ENCODE results near the gene CACNA2D1.
"Not testable (repeated sequence)": the region's sequence is repeated elsewhere in the genome, so short reads cannot be mapped to it uniquely, and the experiment has no call there.

CACNA2D1 gene

DNA sequence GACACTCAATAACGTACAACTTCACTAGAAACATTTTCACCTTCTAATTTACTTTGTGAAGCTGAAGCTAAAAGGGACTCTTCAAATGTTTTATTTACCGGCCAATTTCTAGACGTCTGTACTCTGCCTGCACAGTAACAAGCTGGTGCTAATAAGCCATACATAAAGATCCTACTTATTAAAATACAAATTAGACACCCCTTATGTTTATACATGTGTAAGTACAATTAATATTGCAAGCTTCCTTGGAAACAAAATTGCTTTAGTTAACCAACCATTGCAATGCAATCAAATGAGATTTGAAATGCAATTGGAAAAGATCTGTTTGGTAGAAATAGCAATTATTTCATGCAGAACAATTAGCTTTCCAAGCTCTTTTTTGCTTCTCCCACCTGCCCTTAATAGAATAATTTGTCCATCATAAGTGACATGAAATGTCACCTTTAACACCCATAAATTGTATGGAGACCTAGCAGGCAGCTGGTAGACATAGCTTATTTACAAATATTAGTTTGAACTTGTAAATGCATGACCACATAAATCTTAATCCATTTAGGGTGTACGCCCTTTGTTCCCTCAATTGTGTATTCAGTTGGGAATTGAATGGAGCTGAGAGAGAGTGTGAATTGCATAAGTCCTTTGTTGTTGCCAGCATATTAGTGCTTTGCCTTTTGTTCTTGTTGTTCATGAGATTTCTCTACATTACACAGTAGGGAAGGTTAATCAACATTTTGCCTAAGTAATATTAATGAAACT lies 277.1 kb downstream of the CACNA2D1 start:
- peak; percentile 29 for DNase-seq (ENCODE audit: low spot score)

DNA sequence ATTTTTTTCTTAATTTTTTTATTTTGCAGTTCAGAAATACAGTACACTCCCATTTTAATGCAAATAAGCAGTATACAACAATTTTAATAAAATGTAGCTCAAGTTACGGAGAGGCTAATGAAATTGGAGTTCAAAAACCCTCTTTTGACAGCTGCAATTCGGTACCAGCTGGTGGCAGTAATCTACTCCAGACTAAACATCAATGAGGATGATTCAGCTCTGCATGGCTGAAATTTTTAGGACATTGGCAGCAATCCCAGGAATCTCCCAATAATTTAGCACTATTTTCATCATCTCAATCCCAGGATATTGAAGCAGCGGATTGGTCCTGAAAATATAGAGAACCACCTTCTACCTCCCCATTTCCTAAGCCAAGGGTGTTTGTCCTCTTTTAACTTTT lies 278.8 kb downstream of the CACNA2D1 start:
- DNase-seq (ENCODE audit: low spot score) = peak; percentile 39

DNA sequence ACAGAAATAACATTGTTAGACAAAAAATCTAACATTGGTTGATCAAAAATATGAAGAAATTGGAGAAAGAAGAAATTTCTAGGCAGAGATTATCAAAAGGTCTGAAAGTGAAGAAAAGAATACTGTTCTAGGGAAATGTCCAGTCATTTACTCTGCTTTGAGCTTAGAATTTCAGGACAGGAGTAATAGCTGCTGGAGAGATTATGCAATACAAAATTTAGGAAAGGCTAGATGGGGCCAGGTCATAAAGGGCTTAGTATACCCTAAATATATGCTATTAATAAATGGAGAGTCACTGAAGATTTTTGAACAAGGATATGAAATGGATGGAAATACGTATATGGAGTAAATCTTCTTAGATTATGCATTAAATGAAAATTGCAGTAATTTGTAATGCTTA lies 279.2 kb downstream of the CACNA2D1 start:
- no peak for DNase-seq (ENCODE audit: low spot score)

DNA sequence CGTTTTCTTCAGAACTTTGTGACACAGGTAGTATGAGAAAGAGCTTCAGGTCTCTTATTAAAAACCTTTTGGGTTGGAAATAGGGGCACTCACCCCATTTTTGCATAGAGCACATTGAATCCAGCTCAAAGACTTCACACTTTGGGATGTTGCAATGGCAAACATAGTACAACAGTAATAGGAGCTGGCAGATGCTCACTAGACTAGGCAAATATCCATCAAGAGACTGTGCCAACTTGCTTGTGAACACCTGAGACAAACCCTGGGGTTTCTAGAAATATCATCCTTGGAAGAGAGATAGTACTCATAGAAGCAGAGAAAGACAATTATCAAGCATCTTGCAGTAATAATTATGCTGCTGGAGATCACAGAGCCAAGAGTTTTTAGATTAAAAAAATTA lies 280.0 kb downstream of the CACNA2D1 start:
- DNase-seq (ENCODE audit: low spot score) = no peak

DNA sequence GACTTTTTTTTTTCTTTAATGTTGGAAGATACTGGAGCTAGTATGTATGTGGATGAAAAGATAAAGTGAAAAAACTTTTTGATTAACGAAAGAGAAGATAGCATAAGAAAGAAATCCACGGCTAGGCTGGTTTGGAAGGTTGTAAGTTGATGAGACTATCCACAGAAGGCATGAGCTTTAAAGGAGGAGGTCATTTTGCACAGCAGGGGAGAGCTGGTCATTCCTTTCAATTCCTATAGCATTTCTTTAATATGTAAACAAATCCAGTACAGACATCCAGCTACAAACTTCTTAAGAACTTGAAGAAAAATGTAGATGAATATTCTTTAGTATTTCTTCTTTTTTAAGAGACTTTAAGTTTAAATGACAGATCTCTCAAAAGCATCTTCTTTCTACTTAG lies 281.3 kb downstream of the CACNA2D1 start:
- DNase-seq (ENCODE audit: low spot score) = no peak

DNA sequence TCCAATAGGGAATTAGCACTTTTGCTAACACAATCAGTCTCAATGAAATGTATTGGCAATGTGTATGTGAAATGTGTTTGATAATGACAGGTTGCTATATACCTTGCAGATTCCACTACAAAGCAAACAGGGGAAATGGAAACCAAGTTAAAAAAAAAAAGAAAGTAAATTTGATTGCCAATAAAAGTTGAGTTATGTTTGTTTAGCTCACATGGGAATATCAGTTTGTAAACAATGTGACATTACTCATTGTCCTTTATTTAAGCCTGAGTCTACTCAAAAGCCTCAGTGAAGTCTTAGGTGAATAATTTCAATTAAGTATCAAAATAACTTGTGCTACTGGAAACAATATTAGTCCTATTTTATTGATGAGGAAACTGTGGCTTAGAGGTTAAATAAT lies 285.2 kb downstream of the CACNA2D1 start:
- DNase-seq (ENCODE audit: low spot score) = no peak

DNA sequence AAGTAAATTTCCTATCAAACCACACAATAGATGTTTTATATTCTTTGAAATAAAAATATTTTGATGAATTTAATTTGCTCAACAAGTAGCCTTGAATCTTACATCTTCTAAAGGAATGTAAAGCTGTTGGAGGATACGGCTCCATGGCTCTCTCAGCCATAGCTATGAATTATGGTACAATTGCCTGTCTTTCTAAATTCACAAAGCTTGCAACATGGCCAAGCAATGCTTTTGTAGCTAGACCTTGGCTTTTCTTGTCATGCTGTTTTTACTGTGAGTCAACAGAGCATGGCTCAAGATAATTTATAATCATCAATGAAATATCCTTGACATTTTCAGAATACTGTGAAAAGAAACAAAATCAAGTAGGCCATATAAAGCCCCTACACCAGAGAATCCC lies 286.7 kb downstream of the CACNA2D1 start:
- DNase-seq (ENCODE audit: low spot score) = no peak

DNA sequence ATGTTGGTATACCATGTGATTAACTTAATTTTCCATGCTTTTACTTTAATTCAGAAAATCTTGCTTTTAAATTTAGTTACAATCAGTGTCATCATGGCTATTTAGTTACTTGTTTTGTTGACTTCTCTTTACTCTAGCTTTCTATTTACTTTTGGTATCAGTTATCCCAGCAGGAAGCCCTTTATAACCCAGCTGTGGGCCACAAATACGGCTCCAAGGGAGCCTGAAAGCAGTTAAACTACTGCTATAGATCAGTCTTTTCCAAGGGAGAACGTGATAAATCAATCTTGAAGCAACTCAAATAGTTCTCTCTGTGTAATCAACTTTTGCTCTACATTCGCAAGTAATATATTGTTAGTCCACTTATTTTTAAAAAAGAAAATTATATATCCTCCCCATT lies 287.4 kb downstream of the CACNA2D1 start:
- DNase-seq (ENCODE audit: low spot score) = no peak

DNA sequence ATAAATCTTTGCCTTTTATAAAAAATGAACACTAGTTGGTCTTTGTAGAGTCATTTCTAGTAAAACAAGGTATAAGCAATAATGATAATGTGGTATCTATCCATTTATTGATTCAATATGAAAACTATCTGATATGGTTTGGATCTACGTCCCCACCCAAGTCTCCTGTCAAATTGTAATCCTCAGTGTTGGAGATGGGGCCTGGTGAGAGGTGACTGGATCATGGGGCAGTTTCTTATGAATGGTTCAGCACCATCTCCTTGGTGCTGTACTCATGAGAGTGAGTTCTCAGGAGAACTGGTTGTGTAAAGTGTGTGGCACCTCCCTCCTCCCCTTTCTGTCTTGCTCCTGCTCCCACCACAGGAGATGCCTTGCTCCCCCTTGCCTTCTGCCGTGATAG lies 288.8 kb downstream of the CACNA2D1 start:
- no peak for DNase-seq (ENCODE audit: low spot score)

DNA sequence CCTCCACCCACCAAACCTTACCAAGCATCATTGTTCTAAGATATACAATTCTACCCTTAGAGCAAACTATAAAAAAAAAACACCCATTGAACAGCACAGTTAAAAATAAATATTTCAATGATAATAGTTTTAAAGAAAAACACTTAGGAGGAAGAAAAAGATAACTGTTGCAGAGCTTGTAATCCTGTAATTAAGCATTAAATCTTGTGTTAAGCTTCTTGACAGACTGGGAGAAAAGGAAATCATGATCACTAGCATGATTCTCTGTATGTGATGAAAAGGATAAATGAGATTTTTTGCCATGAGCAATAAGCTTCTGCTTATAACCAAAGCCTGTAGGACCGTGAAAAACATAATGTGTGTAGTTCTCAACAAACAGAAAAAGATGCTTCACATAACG lies 289.8 kb downstream of the CACNA2D1 start:
- no peak for DNase-seq (ENCODE audit: low spot score)

DNA sequence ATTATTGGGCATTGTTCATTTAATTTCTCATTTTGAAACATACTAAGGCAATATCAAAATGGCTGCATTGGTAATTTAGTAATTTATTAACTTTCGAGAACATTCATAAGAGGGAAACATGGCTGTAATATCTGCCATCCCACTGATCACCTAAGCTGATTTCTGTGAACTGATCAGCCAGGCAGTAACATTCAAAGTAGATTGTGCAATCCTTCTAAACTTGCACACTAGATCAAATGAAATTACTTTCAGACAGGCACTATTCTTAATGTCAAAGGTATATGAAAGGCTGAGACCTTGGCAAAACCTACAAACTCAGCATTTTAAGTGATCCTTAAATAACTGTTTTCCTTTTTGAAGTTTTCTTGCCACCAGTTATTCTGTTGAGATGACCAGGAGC lies 290.7 kb downstream of the CACNA2D1 start:
- DNase-seq (ENCODE audit: low spot score) = no peak

DNA sequence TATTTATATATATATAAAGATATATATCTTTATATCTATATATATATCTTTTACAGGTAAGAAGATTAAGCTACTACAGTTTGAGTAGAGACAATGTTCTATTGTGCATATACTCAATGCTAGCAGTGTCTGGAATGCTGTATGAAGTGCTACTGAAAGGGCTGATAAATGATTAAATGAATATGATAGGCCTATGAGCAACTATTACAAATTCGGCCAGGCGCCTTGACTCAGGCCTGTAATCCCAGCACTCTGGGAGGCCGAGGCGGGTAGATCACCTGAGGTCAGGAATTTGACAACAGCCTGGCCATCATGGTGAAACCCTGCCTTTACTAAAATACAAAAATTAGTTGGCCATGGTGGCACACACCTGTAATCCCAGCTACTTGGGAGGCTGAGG lies 297.1 kb downstream of the CACNA2D1 start:
- DNase-seq (ENCODE audit: low spot score) = no peak

DNA sequence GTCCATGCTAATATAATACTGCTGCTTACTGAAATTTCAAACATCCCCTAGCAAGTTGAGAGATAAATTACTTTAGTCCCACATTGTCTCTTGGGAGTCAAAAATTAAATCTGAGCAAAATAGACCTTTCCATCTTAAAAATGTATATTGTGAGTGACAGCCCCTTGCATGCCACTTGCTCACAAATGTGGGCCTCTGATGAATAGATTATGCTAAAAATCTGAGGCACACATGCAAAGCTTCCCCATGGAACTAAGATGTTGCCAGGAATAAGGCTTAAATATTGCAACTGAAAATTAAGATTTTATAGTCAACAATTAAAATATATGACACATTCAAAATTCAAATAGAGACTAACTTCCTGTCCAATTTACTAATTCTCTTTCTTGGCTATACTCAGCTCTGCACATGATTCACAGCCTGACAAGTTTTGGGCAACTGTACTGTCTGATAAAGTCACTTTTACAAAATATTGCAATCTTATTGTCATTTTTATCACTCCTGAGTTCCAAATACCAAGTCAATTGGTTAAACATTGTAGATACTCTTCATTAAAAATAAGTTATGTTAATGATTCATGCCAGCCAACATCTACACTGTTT lies 301.2 kb downstream of the CACNA2D1 start:
- DNase-seq (ENCODE audit: low spot score) = no peak

DNA sequence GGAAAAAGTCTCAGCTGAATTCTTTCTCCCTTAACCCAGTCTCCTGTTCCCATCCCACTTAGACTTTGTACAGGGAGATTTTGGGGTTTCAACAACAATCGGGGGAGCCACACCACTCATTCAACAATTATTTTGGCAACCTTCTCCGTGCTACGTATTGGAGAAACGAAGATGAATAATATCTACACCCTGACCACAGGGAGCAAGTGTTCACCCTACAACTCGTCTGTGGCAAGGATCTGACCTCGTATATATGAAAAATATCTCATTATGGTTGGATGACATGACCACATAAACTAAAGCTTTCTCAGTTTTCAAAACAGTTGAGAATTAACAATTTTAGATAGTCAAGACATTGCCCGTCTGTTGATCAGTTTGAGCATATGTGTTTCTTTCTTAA lies 302.1 kb downstream of the CACNA2D1 start:
- DNase-seq (ENCODE audit: low spot score) = no peak

DNA sequence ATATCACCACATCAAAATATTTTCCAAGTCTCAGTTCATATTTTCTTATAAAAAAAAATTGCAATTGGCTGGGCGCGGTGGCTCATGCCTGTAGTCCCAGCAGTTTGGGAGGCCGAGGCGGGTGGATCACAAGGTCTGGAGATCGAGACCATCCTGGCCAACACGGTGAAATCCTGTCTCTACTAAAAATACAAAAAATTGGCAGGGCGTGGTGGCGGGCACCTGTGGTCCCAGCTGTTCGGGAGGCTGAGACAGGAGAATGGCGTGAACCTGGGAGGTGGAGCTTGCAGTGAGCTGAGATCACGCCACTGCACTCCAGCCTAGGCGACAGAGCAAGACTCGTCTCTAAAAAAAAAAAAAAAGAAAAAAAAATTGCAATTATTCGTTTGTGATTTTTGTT lies 303.0 kb downstream of the CACNA2D1 start:
- not testable (repeated sequence) for DNase-seq (ENCODE audit: low spot score)

DNA sequence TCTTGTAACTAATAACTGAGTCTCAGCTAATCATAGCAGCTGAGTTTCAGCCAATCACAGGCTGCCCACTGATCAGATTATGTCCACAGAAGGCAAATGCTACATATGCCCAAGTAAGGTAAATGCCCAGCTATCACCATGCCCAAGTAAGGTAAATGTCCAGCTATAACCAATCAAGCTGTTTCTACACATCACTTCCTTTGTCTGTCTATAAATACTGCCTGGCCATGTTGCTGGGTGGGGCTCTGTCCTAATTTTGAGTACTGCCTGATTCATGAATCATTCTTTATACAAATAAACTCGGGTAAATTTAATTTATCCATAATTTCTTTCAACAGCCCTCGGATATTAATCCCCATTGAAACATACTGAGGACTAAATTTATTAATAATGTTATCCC lies 312.4 kb downstream of the CACNA2D1 start:
- no peak for DNase-seq (ENCODE audit: low spot score)

DNA sequence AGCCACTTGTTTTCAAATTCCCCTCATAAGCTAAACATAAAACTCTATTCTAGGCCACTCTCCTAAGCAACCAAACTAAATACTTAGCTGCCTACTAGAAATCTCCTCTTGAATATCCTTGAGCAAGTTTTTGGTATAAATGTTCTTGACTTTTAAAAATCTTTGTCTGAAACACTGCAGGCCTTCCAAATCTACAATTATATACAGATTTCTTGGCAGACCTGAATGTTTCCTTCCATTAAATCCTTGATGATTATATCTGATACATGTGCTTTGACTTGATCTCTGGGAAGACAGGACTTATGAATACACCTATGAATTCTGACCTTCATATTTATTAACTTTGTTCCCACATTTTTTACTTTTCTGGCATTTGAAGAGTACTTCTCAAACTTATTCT lies 314.5 kb downstream of the CACNA2D1 start:
- DNase-seq (ENCODE audit: low spot score) = no peak

DNA sequence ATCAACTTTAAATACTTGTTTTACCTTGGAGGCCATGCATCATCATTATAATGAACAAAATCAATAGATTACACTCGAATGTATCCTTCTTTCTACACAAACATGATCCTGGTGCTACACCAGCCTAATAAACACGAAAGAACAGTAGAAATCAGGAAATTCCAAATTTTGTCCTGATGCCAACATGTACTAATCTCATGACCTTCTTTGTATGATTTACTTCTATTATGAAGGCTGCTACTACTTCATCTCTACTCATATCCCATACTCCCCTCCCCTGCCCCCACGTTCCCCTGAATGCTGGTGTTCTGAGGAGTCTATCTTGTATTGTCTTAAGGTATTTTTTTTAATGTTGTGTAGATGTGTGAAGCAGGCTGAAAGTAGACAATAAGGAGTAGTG lies 315.0 kb downstream of the CACNA2D1 start:
- no peak for DNase-seq (ENCODE audit: low spot score)

DNA sequence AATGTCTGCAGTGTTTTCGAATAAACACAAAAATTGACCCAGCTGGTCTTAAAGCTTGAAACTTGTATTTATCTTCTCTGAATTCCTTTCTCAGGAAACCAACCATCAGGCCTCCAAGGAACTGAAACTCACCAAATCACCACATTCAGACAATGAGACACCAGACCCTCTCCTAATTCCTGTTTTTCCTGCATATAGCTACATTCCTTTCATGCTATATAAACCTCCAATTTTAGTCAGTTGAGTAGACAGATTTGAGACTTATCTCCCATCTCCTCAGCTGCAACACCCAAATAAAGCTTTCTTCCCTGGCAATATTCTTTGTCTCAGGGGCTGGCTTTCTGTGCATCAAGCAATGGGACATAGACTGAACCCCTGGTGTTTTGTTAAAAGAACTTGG lies 317.0 kb downstream of the CACNA2D1 start:
- DNase-seq (ENCODE audit: low spot score) = no peak

DNA sequence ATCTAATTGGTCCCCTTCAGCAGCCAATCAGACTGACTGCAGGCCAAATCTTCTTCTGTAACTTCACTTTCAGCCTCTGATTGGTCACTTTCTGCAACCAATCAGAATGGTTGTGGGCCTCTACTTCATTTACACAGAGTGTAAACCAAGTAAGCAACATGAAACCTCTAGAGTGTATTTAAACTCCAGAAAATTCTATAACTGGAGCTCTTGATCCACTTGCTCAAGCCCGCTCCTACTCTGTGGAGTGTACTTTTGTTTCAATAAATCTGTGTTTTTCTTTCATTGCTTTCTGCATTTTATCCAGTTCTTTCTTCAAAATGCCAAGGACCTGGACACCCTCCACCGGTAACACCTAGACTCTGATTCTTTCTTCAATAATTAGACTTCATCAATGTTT lies 319.1 kb downstream of the CACNA2D1 start:
- no peak for DNase-seq (ENCODE audit: low spot score)

DNA sequence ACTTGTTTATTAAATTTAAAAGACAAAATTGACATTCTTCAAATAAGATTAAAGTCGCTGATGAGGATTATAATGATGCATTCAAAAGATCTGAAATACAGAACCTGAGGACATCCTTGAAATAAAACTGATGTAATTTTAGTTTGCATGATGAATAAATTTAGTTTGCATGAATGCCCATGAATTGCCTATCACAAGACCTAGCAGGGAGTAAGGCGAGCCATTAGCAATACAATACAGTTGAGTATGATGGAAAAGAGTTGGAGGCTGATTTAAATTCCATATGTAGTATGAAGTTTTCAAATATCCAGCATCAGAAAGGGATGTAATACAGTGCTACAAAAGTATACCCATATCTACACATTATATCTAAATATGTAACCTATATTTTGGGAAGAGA lies 321.3 kb downstream of the CACNA2D1 start:
- no peak for DNase-seq (ENCODE audit: low spot score)

DNA sequence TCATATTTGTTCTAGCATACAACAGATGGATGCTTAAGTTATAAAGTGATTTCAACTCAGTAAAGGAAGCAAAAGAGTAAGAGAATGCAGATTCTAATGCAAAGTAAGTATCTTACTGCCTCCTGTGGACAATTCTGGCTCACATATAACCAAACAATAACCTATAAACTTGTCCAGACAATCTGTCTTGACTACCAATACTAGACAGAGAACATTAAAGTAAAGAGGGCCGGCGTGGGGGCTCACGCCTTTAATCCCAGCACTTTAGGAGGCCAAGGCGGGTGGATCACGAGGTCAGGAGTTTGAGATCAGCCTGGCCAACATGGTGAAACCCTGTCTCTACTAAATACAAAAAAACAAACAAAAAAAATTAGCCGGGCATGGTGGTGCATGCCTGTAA lies 329.3 kb downstream of the CACNA2D1 start:
- no peak for DNase-seq (ENCODE audit: low spot score)

DNA sequence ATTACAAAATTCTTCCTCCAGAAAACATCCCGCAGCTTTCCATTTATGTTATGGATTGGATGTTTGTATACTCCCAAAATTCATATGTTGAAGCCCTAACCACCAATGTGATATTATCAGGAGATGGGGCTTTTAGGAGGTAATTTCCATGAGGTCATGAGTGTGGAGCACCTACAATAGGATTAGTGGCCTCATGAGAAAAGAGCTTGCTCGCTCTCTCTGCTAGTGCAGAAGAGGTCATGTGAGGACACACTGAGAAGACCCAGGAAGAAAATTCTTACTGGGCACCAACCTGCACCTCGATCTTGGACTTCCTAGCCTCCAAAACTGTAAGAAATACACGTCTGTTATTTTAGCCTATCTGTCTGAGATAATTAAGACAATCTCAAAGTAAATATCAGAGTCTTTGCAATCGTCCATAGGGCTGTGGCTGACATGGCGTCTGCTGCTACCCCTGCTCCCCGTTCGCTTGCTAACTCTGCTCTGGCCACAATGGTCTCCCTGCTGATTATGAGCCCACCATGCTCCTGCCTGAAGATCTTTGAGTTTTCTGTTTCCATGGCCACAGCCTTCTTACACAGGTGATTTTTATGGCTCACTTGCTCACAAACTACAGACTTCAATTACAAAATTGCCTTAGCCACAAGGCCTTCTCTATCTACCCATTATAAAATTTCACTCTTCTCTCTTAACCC lies 333.3 kb downstream of the CACNA2D1 start:
- DNase-seq (ENCODE audit: low spot score) = peak; percentile 24

DNA sequence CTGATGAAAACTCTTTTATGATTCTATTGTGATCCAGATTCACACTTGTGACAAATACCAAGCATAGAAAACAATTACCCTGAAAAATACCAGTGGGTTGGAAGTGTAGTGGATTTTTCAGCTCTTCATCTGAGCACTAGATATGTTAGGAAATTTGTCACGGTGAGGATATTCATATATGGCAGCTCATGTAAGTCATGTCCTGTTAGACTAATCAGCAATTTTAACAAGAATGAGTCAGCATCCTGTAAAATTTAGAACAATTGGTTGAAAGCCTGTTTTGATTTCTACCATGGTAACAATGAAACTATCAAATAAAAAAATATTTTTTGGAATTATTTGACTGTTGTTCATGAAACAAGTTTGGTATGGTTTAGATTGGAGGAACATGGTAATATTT lies 334.3 kb downstream of the CACNA2D1 start:
- DNase-seq (ENCODE audit: low spot score) = no peak
